CD4-positive, alpha-beta T cell treated with Interleukin-6 at 100 ng/mL for 8 hours (primary cell): ENCODE measurements around the gene ADGRL3.

ENCODE experiments used
- DNase-seq: peaks from one replicate; pipeline ENCODE4 v3.0.0-alpha.2; 2020; ENCODE audit warnings: mixed read lengths, low spot score

The ADGRL3 gene

GRCh38 chr4:61277785-61278760 is 77.9 kb downstream of the ADGRL3 start:
- no peak for DNase-seq

GRCh38 chr4:61292322-61292721 is 92.2 kb downstream of the ADGRL3 start:
- DNase-seq, result no peak

- DNase-seq, result no peak
Measured at GRCh38 chr4:61293707-61294400, 93.7 kb downstream of the ADGRL3 start.

- DNase-seq, result no peak
Measured at GRCh38 chr4:61294936-61295335, 94.8 kb downstream of the ADGRL3 start.

- DNase-seq, result no peak
Measured at GRCh38 chr4:61296144-61296543, 96.0 kb downstream of the ADGRL3 start.

- no peak for DNase-seq
Measured at GRCh38 chr4:61298178-61298740, 98.1 kb downstream of the ADGRL3 start.

GRCh38 chr4:61299316-61299715 is 99.2 kb downstream of the ADGRL3 start:
- no peak for DNase-seq

GRCh38 chr4:61300266-61300844 is 100.2 kb downstream of the ADGRL3 start:
- DNase-seq, result no peak

- DNase-seq, result no peak
Measured at GRCh38 chr4:61301271-61301670, 101.1 kb downstream of the ADGRL3 start.

- DNase-seq, result no peak
Measured at GRCh38 chr4:61308033-61308432, 107.9 kb downstream of the ADGRL3 start.

GRCh38 chr4:61309616-61310015 is 109.5 kb downstream of the ADGRL3 start:
- no peak for DNase-seq

GRCh38 chr4:61312526-61312925 is 112.4 kb downstream of the ADGRL3 start:
- DNase-seq, result no peak

GRCh38 chr4:61318431-61318830 is 118.3 kb downstream of the ADGRL3 start:
- DNase-seq, result no peak

GRCh38 chr4:61319156-61319555 is 119.0 kb downstream of the ADGRL3 start:
- DNase-seq, result no peak

- DNase-seq, result no peak
Measured at GRCh38 chr4:61320154-61320553, 120.0 kb downstream of the ADGRL3 start.

- no peak for DNase-seq
Measured at GRCh38 chr4:61320631-61321030, 120.5 kb downstream of the ADGRL3 start.

GRCh38 chr4:61332693-61333092 is 132.6 kb downstream of the ADGRL3 start:
- no peak for DNase-seq

GRCh38 chr4:61333490-61333889 is 133.4 kb downstream of the ADGRL3 start:
- no peak for DNase-seq

- no peak for DNase-seq
Measured at GRCh38 chr4:61335241-61335763, 135.2 kb downstream of the ADGRL3 start.

GRCh38 chr4:61336488-61336887 is 136.4 kb downstream of the ADGRL3 start:
- DNase-seq, result no peak

GRCh38 chr4:61336916-61337315 is 136.8 kb downstream of the ADGRL3 start:
- DNase-seq, result no peak

GRCh38 chr4:61342061-61342460 is 141.9 kb downstream of the ADGRL3 start:
- DNase-seq, result no peak
